Amniotic stem cell (primary cell): ENCODE measurements around the gene LPCAT3.

Source experiments
- DNase-seq: peaks from one replicate; lab custom pipeline; 2025; lab: John Stamatoyannopoulos, UW

LPCAT3 gene

DNA sequence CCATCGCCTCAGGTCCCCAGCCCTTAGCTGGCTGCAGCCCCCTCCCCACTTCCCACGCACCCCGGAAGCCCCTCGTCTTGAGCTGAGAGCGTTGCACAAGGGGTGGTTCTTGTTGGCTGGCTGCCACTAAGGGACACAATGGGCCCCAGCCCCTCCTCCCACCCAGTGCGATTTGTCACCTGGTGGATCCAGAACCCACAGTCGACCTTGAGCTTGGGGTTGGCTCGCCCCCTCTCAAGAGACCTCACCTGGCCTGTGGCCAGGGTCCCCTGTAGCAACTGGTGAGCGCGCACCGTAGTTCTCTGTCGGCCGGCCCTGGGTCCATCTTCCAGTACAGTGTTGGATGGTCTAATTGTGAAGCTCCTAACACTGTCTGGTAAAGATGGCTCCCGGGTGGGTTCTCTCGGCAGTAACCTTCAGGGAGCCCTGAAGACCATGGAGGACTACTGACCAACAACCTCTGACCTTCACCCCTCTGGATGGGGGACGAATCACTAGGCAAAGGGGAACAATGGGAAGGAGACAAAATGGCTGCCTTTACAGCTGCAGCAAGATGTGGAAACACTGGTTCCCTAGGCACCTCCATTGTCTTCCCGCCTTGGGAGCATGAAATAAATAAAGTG is 54.4 kb downstream of the LPCAT3 start:
- no peak for DNase-seq

GRCh38 chr12:6963016-6963731 is 55.1 kb downstream of the LPCAT3 start:
- no peak for DNase-seq

DNA sequence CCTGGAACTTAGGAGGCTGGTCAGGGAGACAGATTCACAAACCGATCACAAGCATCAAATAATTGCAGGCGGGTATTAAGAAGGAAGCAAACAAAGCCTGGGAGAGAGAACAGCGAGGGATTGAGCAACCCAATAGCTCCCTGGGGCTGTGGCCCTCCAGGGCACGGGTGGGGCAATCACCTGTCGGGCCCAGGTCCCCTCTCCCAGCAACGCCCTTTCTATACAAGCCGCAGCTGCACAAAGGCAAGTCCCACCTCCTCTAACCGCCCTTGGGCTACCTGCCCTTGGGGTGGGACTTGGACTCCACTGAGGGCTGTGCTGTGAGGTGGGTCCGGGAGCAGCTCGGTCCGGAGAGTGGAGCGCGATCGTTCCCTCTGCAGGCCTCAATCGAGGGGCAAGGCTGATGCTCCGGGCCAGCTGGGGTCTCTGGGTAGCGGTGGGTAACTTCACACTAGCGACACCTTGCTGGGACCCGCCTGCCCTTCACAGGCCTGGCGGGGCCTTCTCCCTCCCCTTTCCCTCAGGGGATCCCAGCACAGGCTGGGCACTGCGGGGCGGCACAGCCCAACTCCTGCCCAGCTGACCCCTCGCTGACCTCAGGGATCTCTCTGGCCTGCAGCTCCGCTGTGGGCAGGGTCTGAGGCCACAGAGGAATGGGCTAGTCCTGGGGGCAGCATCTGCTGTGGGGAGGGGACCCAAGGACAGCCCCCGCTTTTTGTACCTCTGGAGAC is 55.8 kb downstream of the LPCAT3 start:
- no peak for DNase-seq

DNA sequence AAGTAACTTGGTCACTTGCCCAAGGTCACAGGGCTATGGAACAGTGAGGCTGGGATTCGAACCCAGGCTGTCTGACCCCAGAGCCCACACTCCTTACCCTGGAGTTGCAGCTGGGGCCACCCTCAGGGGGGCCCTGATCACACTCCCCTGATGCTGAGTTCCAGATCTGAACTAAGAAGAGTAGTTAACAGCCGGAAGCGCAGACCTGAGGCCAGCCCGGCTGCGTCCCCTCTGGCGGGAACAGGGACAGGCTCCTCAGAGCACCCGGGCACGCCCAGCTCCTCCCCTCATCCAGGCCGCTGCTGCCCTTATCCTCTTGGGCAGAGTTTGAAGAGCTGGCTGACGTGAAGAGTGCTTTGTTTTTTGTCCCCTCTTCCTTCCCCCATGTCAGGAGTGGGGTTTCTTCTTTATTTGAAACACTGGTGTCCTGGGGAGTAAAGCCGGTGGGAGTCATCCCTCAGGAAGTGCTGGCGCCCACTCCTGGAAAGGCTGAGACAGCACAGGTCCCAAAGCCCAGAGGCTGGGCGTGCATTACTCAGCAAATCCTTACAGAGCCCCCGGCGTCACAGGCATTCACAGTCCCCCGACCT is 56.5 kb downstream of the LPCAT3 start:
- peak; percentile 66 for DNase-seq

GRCh38 chr12:6961278-6961694 is 57.0 kb downstream of the LPCAT3 start:
- no peak for DNase-seq

DNA sequence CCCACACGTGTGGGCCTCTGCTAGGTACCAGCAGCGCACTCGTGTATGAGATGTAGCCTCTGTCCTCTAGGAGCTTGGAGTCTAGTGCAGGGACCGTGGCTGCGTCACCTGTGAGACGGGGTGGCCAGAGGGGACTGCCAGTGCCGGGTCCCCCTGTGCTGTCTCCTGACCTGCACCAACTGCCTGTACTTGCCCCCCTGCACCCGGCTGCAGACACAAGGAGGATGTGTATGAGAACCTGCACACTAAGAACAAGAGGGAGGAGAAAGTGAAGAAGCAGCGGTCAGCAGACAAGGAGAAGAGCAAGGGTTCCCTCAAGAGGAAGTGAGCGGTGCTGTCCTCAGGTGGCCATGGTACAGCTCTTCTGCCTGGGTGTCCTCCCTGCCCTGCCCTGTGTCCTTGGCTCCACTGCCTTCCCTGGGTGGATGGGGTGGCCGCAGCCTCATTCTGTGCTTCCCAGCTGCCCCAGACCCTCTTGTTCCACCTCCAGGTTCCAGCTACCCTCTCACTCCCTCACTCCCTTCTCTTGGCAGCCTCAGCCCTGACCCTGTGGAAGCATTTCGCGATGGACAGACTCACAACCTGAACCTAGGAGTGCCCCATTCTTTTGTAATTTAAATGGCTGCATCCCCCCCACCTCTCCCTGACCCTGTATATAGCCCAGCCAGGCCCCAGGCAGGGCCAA is 57.5 kb downstream of the LPCAT3 start:
- no peak for DNase-seq

GRCh38 chr12:6959805-6960592 is 58.3 kb downstream of the LPCAT3 start:
- DNase-seq, result no peak

DNA sequence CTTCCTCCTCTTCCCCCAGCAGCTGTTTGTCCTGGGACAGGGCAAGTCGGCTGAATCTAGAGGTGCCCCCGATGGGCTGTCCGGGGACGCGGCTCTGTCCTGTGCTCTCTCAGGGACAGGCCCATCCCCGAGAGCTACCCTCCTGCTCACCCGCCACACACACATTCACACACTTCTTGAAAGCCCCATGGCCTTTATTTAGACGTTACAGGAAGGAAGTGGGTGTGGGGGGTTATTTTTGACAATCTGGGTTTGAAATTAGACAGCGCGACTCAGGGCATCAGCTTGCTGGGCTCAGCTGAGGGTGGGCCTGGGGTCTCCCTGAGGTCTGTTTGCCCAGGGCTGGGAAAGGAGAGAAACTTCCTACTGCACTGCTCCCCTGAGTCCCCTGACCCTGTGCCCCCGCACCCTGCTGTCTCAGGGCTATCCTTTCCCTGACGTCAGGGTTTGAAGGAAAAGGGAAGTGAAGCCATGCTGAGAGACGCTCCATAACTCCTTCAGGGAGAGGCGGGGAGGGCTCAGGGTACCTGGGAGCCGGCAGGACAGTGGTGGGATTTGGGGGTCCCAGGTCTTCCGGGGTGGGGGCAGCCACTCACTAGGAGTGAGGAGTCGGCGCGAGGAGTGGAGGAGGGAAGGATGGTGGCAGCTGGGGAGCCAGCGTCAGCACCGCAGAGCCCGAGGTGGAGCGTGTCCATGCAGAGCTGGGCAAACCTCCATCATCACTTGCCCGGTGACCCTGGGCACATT is 59.0 kb downstream of the LPCAT3 start:
- DNase-seq, result no peak

DNA sequence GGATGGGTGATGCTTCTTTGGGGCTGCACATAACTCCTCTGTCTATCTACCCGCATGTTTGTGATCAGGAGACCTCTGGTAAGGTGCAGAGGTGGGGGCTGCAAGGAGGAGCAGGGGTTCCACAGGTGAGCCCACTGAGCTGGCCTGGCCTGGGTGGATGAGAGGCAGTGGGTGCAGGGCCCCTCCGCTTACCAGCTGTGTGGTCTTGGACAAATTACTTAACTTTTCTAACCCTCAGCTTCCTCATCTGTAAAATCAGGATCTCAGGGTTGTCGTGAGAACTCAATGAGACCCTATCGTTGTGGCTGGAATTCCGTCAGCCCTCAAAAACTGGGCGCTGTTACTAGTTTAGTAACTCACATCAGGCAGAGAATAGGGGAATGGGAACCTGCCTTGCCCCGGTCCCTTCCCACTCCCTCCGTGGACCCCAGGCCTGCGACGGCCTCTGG is 59.6 kb downstream of the LPCAT3 start:
- no peak for DNase-seq

GRCh38 chr12:6957741-6958608 is 60.3 kb downstream of the LPCAT3 start:
- DNase-seq, result no peak

DNA sequence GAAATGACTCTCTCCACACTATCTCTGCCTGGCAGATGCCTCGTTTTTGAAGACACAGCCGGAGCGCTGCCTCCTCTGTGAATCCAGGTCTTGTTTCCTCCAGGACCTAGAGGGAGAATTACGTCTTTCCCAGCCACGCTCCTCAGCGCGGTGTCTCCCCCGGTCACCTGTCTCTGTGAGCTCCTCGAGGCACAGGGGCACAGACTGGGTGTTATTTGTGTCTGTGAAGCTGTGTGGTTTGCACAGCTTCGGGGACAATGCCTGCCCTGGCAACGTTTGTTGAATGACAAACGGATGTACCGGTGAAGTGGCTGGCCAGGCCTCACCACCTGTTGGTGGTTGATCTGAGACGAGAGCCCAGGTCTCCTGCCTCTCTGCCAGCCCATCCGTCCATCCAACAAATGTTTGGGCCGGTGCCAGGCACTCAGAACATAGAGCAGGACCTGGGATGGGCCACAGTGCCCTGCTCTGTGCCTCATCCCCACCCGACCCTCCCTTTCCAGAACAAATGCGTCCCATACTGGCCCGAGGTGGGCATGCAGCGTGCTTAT is 61.0 kb downstream of the LPCAT3 start:
- no peak for DNase-seq

DNA sequence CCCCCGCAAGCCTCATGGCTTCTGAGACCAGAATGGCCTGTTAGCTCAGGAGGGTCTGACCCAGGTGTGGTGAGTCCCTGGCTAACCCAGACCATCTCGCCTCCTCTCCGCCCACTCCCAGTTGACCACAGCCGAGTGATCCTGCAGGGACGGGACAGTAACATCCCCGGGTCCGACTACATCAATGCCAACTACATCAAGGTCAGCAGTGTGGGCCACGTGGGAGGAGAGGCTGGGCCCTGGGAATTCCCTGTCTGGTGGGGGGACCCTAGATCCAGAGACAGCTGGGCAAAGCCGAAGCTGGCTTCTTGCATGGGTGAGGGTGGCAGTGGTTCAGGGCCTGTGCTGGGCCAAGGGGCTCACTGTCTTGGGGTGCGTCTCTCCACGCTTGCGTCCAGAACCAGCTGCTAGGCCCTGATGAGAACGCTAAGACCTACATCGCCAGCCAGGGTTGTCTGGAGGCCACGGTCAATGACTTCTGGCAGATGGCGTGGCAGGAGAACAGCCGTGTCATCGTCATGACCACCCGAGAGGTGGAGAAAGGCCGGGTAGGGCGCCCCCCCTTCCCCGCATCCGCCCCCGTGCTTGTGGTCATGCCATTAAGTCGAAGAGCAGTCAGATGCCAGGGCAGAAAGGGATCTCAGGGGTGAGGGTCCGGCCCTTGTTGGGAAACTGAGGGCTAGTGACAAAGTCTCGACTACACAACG is 62.1 kb downstream of the LPCAT3 start:
- no peak for DNase-seq

GRCh38 chr12:6955108-6956020 is 62.9 kb downstream of the LPCAT3 start:
- DNase-seq, result no peak

- DNase-seq, result no peak
Measured at GRCh38 chr12:6954316-6955107, 63.8 kb downstream of the LPCAT3 start.

GRCh38 chr12:6953442-6954315 is 64.6 kb downstream of the LPCAT3 start:
- DNase-seq, result no peak
